SK-N-SH (cell line): ENCODE data around the gene ARHGEF18. TPM values are rescaled to one million over a fixed set of nuclear protein-coding genes. Genes with fewer than 3 reads are reported as not detected.

Experiments
- CTCF ChIA-PET: fragments of 300-600, 350-600 bp; formaldehyde crosslinking; extraction: SDS; loops from one replicate; lab custom pipeline; 2021; lab: Yijun Ruan, JAX
- POLR2A ChIA-PET: fragments of 350-600 bp; sonication (Branson Sonifier 250); formaldehyde crosslinking; extraction: SDS; loops from one replicate; lab custom pipeline; 2020; ENCODE audit warnings: antibody characterized with exemption, inconsistent platforms; lab: Yijun Ruan, JAX
- DNase-seq: peaks from one replicate; pipeline ENCODE4 v3.0.0; 2012
- H2AFZ ChIP-seq: fragments of 200-600 bp; sonication (generic); 2 replicates; pipeline ENCODE4 v1.8.1; 2016; ENCODE audit warnings: antibody characterized with exemption, mild to moderate bottlenecking, low read depth
- H3F3A ChIP-seq: fragments of 200-600 bp; sonication (generic); replicated peaks from 2 replicates; pipeline ENCODE3; 2016; ENCODE audit warnings: antibody characterized with exemption, mild to moderate bottlenecking; ENCODE audit not compliant: insufficient read depth
- H3K27ac ChIP-seq, 2 experiments: fragments of 200-500 bp in 1 of 2; fragments of 200-600 bp in 1 of 2; sonication (Bioruptor generic) in 1 of 2; sonication (generic), shearing (Covaris generic) in 1 of 2; 2 replicates each; pipeline versions ENCODE4 v1.5.1 to v1.6.1; 2014 to 2016; ENCODE audit warnings: low read depth in 2 of 2, inconsistent platforms in 1 of 2, low read length in 1 of 2, mild to moderate bottlenecking in 1 of 2, mixed read lengths in 1 of 2
- H3K27me3 ChIP-seq: fragments of 200-600 bp; sonication (generic), shearing (Covaris generic); 2 replicates; pipeline ENCODE4 v1.6.1; 2016; ENCODE audit warnings: mixed run types; ENCODE audit not compliant: insufficient read depth
- H3K36me3 ChIP-seq, 2 experiments: fragments of 200-500 bp in 1 of 2; fragments of 200-600 bp in 1 of 2; sonication (Bioruptor generic) in 1 of 2; sonication (generic) in 1 of 2; replicated peaks in 1 of 2; 2 replicates each; pipeline versions ENCODE3 to v1.5.1; 2014 to 2016; ENCODE audit warnings: low read length in 1 of 2, mild to moderate bottlenecking in 1 of 2; ENCODE audit not compliant: insufficient read depth in 2 of 2, control insufficient read depth in 1 of 2
- H3K4me1 ChIP-seq, 2 experiments: fragments of 200-500 bp in 1 of 2; fragments of 200-600 bp in 1 of 2; sonication (Bioruptor generic) in 1 of 2; sonication (generic), shearing (Covaris generic) in 1 of 2; 2 replicates each; pipeline versions ENCODE4 v1.5.1 to v1.6.1; 2014 to 2016; ENCODE audit warnings: low read depth in 1 of 2, low read length in 1 of 2, mixed run types in 1 of 2; ENCODE audit not compliant: insufficient read depth in 2 of 2, control insufficient read depth in 1 of 2
- H3K4me2 ChIP-seq: fragments of 200-600 bp; sonication (generic), shearing (Covaris generic); 2 replicates; pipeline ENCODE4 v1.6.1; 2017; ENCODE audit warnings: mixed run types
- H3K4me3 ChIP-seq, 2 experiments: fragments of 200-500 bp in 1 of 2; fragments of 200-600 bp in 1 of 2; sonication (Bioruptor generic) in 1 of 2; sonication (generic), shearing (Covaris generic) in 1 of 2; 2 replicates each; pipeline versions ENCODE4 v1.5.1 to v1.8.1; 2014 to 2016; ENCODE audit warnings: low read depth in 2 of 2, inconsistent platforms in 1 of 2, low read length in 1 of 2, mild to moderate bottlenecking in 1 of 2, mixed read lengths in 1 of 2, moderate library complexity in 1 of 2
- H3K79me2 ChIP-seq: fragments of 200-600 bp; sonication (generic); 2 replicates; pipeline ENCODE4 v1.8.1; 2017; ENCODE audit warnings: mild to moderate bottlenecking; ENCODE audit not compliant: insufficient read depth
- H3K9ac ChIP-seq: fragments of 200-600 bp; sonication (generic); 2 replicates; pipeline ENCODE4 v1.6.1; 2017; ENCODE audit warnings: mixed run types
- H3K9me2 ChIP-seq: fragments of 200-600 bp; sonication (generic); 2 replicates; pipeline ENCODE4 v1.6.1; 2017; ENCODE audit warnings: mixed run types
- H3K9me3 ChIP-seq: fragments of 200-600 bp; sonication (generic); 2 replicates; pipeline ENCODE4 v1.6.1; 2017; ENCODE audit warnings: mixed run types, mild to moderate bottlenecking, moderate library complexity
- H4K20me1 ChIP-seq: fragments of 200-600 bp; sonication (generic); 2 replicates; pipeline ENCODE4 v1.6.1; 2017; ENCODE audit warnings: mild to moderate bottlenecking, mixed run types; ENCODE audit not compliant: insufficient read depth
- ELF1 ChIP-seq: IDR thresholded peaks from 2 replicates; pipeline ENCODE4 v1.4.0; 2012
- FOSL2 ChIP-seq: IDR thresholded peaks from 2 replicates; pipeline ENCODE4 v1.4.0; 2012; ENCODE audit warnings: low read depth, mild to moderate bottlenecking, moderate library complexity, borderline replicate concordance
- FOXJ3 ChIP-seq: sonication (generic); formaldehyde crosslinking; IDR thresholded peaks from 2 replicates; pipeline ENCODE4 v1.5.1; 2020; ENCODE audit warnings: mild to moderate bottlenecking, missing genetic modification reagents
- GATA2 ChIP-seq: sonication (generic); formaldehyde crosslinking; IDR thresholded peaks from 2 replicates; pipeline ENCODE4 v1.5.0; 2020; ENCODE audit warnings: mild to moderate bottlenecking, missing genetic modification reagents
- IRF3 ChIP-seq: fragments of 150-350 bp; IDR thresholded peaks from 2 replicates; pipeline ENCODE4 v1.6.1; 2016; ENCODE audit warnings: mild to moderate bottlenecking, low read depth, low read length
- JUND ChIP-seq: IDR thresholded peaks from 2 replicates; pipeline ENCODE4 v1.4.0; 2012
- MAX ChIP-seq: IDR thresholded peaks from 2 replicates; pipeline ENCODE4 v1.4.0; 2012; ENCODE audit warnings: low read depth
- MEF2A ChIP-seq: IDR thresholded peaks from 2 replicates; pipeline ENCODE4 v1.4.0; 2012; ENCODE audit warnings: low read depth, borderline replicate concordance
- NFIC ChIP-seq: IDR thresholded peaks from 2 replicates; pipeline ENCODE4 v1.4.0; 2012; ENCODE audit warnings: borderline replicate concordance
- PBX3 ChIP-seq: IDR thresholded peaks from 2 replicates; pipeline ENCODE4; 2012
- POLR2AphosphoS5 ChIP-seq: IDR thresholded peaks from 2 replicates; pipeline ENCODE4 v1.6.1; 2012; ENCODE audit warnings: low read depth, low read length
- RAD21 ChIP-seq: IDR thresholded peaks from 2 replicates; pipeline ENCODE4 v1.6.1; 2012; ENCODE audit warnings: mild to moderate bottlenecking, low read length
- RCOR1 ChIP-seq: fragments of 150-350 bp; IDR thresholded peaks from 2 replicates; pipeline ENCODE4 v1.6.1; 2017; ENCODE audit warnings: antibody characterized with exemption, low read length
- SMC3 ChIP-seq: IDR thresholded peaks from 2 replicates; pipeline ENCODE4 v1.6.1; 2012; ENCODE audit warnings: low read depth, low read length, improper control_type of control experiment
- TCF12 ChIP-seq: IDR thresholded peaks from 2 replicates; pipeline ENCODE4 v1.4.0; 2012
- USF1 ChIP-seq: IDR thresholded peaks from 2 replicates; pipeline ENCODE4 v1.4.0; 2012; ENCODE audit warnings: low read depth, borderline replicate concordance
- YY1 ChIP-seq: IDR thresholded peaks from 2 replicates; pipeline ENCODE4 v1.4.0; 2012; ENCODE audit warnings: low read depth, mild to moderate bottlenecking
- WGBS: methylation state at CpG from one replicate; pipeline ENCODE4 v1.1.6; 2017; ENCODE audit warnings: low lambda C conversion rate; 5-methylcytosine and 5-hydroxymethylcytosine counted together
- polyA plus RNA-seq, 3 experiments: library from polyadenylated mRNA; depleted of rRNA; stranded (reverse); fragments of >200 nt; gene quantifications; 2 replicates each; pipeline ENCODE4 v1.2.3, GENCODE V29; 2012

ARHGEF18 gene
- polyA plus RNA-seq, 1 of the 3 experiments (the other 2 are of a cell fraction), result 11.7 TPM

- Histone ChIP-seq H2AFZ (no peak overlapping the region), H3K27ac (no peak overlapping the region), H4K20me1 (no peaks in the 10 kb centered on the region), H3K9ac (no peak overlapping the region), H3F3A (no peaks in the 10 kb centered on the region), H3K9me3 (no peaks in the 10 kb centered on the region), H3K4me2 (no peak overlapping the region), H3K4me3 (no peak overlapping the region), H3K36me3 (no peaks in the 10 kb centered on the region), H3K27me3 (peaks cover 4% of the 10 kb centered on the region), H3K79me2 (no peaks in the 10 kb centered on the region), H3K9me2 (no peaks in the 10 kb centered on the region), H3K4me1 (no peaks in the 10 kb centered on the region)
- 0% methylated on average over 2 of the region's 2 CpGs for WGBS
- CTCF ChIA-PET, result interaction anchor here (1.5 kb wide), 1 partner anchor 169 kb away, joined by 4 read pairs; no protein-coding TSS in a partner anchor
- no peak for DNase-seq
- POLR2A ChIA-PET, result no interaction called here
- TF ChIP-seq POLR2AphosphoS5, result no peak
- TF ChIP-seq MEF2A, result no peak
- TF ChIP-seq MAX, result no peak
- TF ChIP-seq FOXJ3 (CRISPR knock-in tag), result no peak
- no peak for TF ChIP-seq ELF1
- no peak for TF ChIP-seq TCF12
- no peak for TF ChIP-seq PBX3
- TF ChIP-seq GATA2 (CRISPR knock-in tag), result no peak
- no peak for TF ChIP-seq RAD21
- TF ChIP-seq SMC3, result no peak
- TF ChIP-seq USF1, result no peak
- no peak for TF ChIP-seq YY1
- no peak for TF ChIP-seq FOSL2
- no peak for TF ChIP-seq NFIC
- no peak for TF ChIP-seq RCOR1
- no peak for TF ChIP-seq IRF3
- TF ChIP-seq JUND, result no peak
Measured at GRCh38 chr19:7318176-7318575, 30.6 kb upstream of the ARHGEF18 start.
